ENCODE measurements around the gene OIT3. TPM values are rescaled to one million over a fixed set of nuclear protein-coding genes. Genes with fewer than 3 reads are reported as not detected.

Gene OIT3
- total RNA-seq, 2 experiments from 2014 or later = not detected

DNA sequence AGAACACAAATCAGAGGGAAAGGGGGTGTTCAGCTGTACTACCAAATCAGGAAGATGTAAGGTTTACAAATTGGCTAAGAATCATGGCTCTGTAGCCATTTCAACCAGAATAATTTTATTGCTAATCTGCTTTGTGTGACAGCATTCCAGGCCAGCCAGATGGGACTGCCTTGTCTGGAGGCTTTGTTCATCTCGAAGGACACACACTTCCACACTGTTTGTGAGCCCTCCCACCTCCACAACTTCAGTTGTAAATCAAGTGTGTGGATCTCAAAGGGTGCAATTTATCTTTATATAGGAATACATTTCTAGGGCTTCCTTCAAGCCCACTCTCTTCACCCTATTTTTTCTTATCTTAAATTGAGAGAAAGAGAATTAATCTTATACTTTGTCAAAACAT is 6.9 kb upstream of the OIT3 start:
- no peaks in the 10 kb centered on the region for H3K79me2 ChIP-seq (ENCODE audit: insufficient read depth, low read depth, low read length)
- H3K4me1 ChIP-seq (ENCODE audit: insufficient read depth, low read length, poor library complexity, severe bottlenecking) = no peaks in the 10 kb centered on the region
- intact Hi-C loops (cut with micrococcal nuclease; ENCODE audit: unreplicated experiment) = no loop called here
- H3K9me3 ChIP-seq (ENCODE audit: low read length) = no peaks in the 10 kb centered on the region
- H3K9me2 ChIP-seq (ENCODE audit: insufficient read depth, low read length) = no peaks in the 10 kb centered on the region
- no peak overlapping the region for H3K4me2 ChIP-seq (ENCODE audit: low read length)
- no peaks in the 10 kb centered on the region for H4K20me1 ChIP-seq (ENCODE audit: insufficient read depth, low read length)
- H3K27ac ChIP-seq (ENCODE audit: low read depth, low read length, poor library complexity, severe bottlenecking) = no peak overlapping the region
- no TSS peak for BruUV-seq (replicated peaks)
- POLR2A ChIA-PET = interaction anchor here (0.6 to 0.8 kb wide), 2 partner anchors 11 to 51 kb away, joined by 3 read pairs; no protein-coding TSS in a partner anchor
- no peak overlapping the region for H3K4me3 ChIP-seq (ENCODE audit: low read depth, low read length, poor library complexity, severe bottlenecking)
- H2AFZ ChIP-seq (ENCODE audit: low read length) = no peak overlapping the region
- TF ChIP-seq, protein P1, sequence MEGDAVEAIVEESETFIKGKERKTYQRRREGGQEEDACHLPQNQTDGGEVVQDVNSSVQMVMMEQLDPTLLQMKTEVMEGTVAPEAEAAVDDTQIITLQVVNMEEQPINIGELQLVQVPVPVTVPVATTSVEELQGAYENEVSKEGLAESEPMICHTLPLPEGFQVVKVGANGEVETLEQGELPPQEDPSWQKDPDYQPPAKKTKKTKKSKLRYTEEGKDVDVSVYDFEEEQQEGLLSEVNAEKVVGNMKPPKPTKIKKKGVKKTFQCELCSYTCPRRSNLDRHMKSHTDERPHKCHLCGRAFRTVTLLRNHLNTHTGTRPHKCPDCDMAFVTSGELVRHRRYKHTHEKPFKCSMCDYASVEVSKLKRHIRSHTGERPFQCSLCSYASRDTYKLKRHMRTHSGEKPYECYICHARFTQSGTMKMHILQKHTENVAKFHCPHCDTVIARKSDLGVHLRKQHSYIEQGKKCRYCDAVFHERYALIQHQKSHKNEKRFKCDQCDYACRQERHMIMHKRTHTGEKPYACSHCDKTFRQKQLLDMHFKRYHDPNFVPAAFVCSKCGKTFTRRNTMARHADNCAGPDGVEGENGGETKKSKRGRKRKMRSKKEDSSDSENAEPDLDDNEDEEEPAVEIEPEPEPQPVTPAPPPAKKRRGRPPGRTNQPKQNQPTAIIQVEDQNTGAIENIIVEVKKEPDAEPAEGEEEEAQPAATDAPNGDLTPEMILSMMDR (conservative IDR thresholded peaks at IDR 0.05; ENCODE audit: low read length) = no peak
- no peak for TF ChIP-seq EZH2phosphoT487 (IDR thresholded peaks at IDR 0.05; ENCODE audit: borderline replicate concordance, low read depth, low read length)
- no peak for DNase-seq (ENCODE audit: low spot score)
- H3K36me3 ChIP-seq (ENCODE audit: insufficient read depth, low read length) = no peaks in the 10 kb centered on the region
- CTCF ChIA-PET (ENCODE audit: unreplicated experiment) = no interaction called here

DNA sequence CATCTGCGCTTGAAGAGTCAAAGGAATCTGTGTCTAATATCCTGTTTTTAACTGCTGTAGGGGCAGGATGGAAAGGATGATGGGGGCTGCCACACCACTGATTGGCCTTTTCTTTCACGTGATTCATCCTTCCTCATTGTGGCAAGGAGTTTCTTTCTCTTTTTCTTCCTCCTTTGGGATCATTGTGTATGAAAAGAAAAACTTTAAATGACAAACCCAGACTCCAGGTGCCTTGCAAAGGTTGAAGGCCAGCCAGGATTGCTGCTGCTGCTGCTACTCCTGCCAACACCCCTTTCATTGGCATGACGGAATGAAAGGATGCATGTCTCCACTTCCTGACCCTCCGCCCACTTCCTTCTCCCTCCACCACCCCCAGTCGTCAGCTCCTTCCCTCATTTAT is 6.5 kb upstream of the OIT3 start:
- BruUV-seq (replicated peaks) = no TSS peak
- TF ChIP-seq, protein P1 (conservative IDR thresholded peaks at IDR 0.05; ENCODE audit: low read length) = no peak
- TF ChIP-seq EZH2phosphoT487 (IDR thresholded peaks at IDR 0.05; ENCODE audit: borderline replicate concordance, low read depth, low read length) = no peak
- H3K4me3 ChIP-seq (ENCODE audit: low read depth, low read length, poor library complexity, severe bottlenecking) = no peak overlapping the region
- no peak overlapping the region for H3K27ac ChIP-seq (ENCODE audit: low read depth, low read length, poor library complexity, severe bottlenecking)
- DNase-seq (ENCODE audit: low spot score) = no peak
- H3K9me3 ChIP-seq (ENCODE audit: low read length) = no peaks in the 10 kb centered on the region
- ChIA-PET POLR2A (interaction anchor here (0.6 kb wide), 1 partner anchor 11 kb away, joined by 3 read pairs; no protein-coding TSS in a partner anchor), CTCF (ENCODE audit: unreplicated experiment) (no interaction called here)
- no peaks in the 10 kb centered on the region for H4K20me1 ChIP-seq (ENCODE audit: insufficient read depth, low read length)
- H3K4me1 ChIP-seq (ENCODE audit: insufficient read depth, low read length, poor library complexity, severe bottlenecking) = no peaks in the 10 kb centered on the region
- H3K36me3 ChIP-seq (ENCODE audit: insufficient read depth, low read length) = no peaks in the 10 kb centered on the region
- intact Hi-C loops (cut with micrococcal nuclease; ENCODE audit: unreplicated experiment) = no loop called here
- H3K79me2 ChIP-seq (ENCODE audit: insufficient read depth, low read depth, low read length) = no peaks in the 10 kb centered on the region
- no peak overlapping the region for H2AFZ ChIP-seq (ENCODE audit: low read length)
- no peak overlapping the region for H3K4me2 ChIP-seq (ENCODE audit: low read length)
- H3K9me2 ChIP-seq (ENCODE audit: insufficient read depth, low read length) = no peaks in the 10 kb centered on the region

DNA sequence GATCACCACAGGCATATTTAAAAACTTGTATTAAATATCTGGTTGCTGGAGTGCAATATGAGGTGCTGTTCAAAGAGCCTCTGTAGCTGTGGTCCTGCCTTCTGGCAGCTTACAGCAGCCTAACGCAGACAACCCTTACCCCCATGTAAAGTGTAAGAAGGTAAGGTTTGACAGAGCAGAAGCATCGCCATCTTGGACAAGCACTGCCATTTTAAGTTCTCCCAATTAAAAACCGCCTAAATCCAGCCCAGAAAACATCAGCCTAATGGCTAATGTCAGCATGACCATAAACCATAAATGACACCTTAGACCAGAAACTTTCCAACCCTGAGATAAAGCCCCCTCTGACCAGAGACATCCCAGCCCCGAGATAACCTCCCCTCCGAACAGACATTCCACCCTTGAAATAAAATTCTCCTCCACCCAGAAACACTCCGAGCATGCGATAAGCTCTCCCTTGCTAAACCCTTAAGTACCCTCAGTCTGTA is 5.3 kb upstream of the OIT3 start:
- DNase-seq (ENCODE audit: low spot score) = no peak
- POLR2A ChIA-PET = interaction anchor here (0.9 kb wide), 1 partner anchor 84 kb away, joined by 3 read pairs; no protein-coding TSS in a partner anchor
- Histone ChIP-seq H3K9me3 (ENCODE audit: low read length) (no peaks in the 10 kb centered on the region), H3K27ac (ENCODE audit: low read depth, low read length, poor library complexity, severe bottlenecking) (no peak overlapping the region), H3K9me2 (ENCODE audit: insufficient read depth, low read length) (no peaks in the 10 kb centered on the region), H3K36me3 (ENCODE audit: insufficient read depth, low read length) (no peaks in the 10 kb centered on the region), H4K20me1 (ENCODE audit: insufficient read depth, low read length) (no peaks in the 10 kb centered on the region), H3K79me2 (ENCODE audit: insufficient read depth, low read depth, low read length) (no peaks in the 10 kb centered on the region), H2AFZ (ENCODE audit: low read length) (no peak overlapping the region), H3K4me1 (ENCODE audit: insufficient read depth, low read length, poor library complexity, severe bottlenecking) (no peaks in the 10 kb centered on the region), H3K4me2 (ENCODE audit: low read length) (no peak overlapping the region), H3K4me3 (ENCODE audit: low read depth, low read length, poor library complexity, severe bottlenecking) (no peak overlapping the region)
- TF ChIP-seq, protein P1 (conservative IDR thresholded peaks at IDR 0.05; ENCODE audit: low read length) = no peak
- no peak for TF ChIP-seq EZH2phosphoT487 (IDR thresholded peaks at IDR 0.05; ENCODE audit: borderline replicate concordance, low read depth, low read length)
- CTCF ChIA-PET (ENCODE audit: unreplicated experiment) = no interaction called here
- BruUV-seq (replicated peaks) = no TSS peak
- intact Hi-C loops (cut with micrococcal nuclease; ENCODE audit: unreplicated experiment) = no loop called here
